GDM1 (cell line): ENCODE results near the gene ARHGAP22.

Experiments used
- DNase-seq: peaks from one replicate; lab custom pipeline; 2025; lab: John Stamatoyannopoulos, UW

Gene ARHGAP22

GRCh38 chr10:48418189-48418788 lies 186.6 kb downstream of the ARHGAP22 start:
- peak; percentile 10 for DNase-seq

- no peak for DNase-seq
Observed at GRCh38 chr10:48417374-48417773, 187.5 kb downstream of the ARHGAP22 start.

GRCh38 chr10:48416584-48417232 lies 188.2 kb downstream of the ARHGAP22 start:
- DNase-seq = no peak

GRCh38 chr10:48414778-48415177 lies 190.1 kb downstream of the ARHGAP22 start:
- DNase-seq = no peak

GRCh38 chr10:48414160-48414559 lies 190.7 kb downstream of the ARHGAP22 start:
- no peak for DNase-seq

GRCh38 chr10:48412933-48413332 lies 191.9 kb downstream of the ARHGAP22 start:
- no peak for DNase-seq

- DNase-seq = no peak
Observed at GRCh38 chr10:48412081-48412480, 192.8 kb downstream of the ARHGAP22 start.

GRCh38 chr10:48411510-48411909 lies 193.4 kb downstream of the ARHGAP22 start:
- no peak for DNase-seq

- no peak for DNase-seq
Observed at GRCh38 chr10:48410503-48410902, 194.4 kb downstream of the ARHGAP22 start.

GRCh38 chr10:48406658-48407057 lies 198.2 kb downstream of the ARHGAP22 start:
- DNase-seq = no peak

- DNase-seq = no peak
Observed at GRCh38 chr10:48406204-48406603, 198.7 kb downstream of the ARHGAP22 start.

GRCh38 chr10:48404646-48405045 lies 200.2 kb downstream of the ARHGAP22 start:
- no peak for DNase-seq

- DNase-seq = no peak
Observed at GRCh38 chr10:48400850-48401220, 204.0 kb downstream of the ARHGAP22 start.

- DNase-seq = no peak
Observed at GRCh38 chr10:48400129-48400849, 204.6 kb downstream of the ARHGAP22 start.

GRCh38 chr10:48399551-48399950 lies 205.3 kb downstream of the ARHGAP22 start:
- no peak for DNase-seq

- DNase-seq = no peak
Observed at GRCh38 chr10:48399056-48399541, 205.8 kb downstream of the ARHGAP22 start.

GRCh38 chr10:48398261-48398660 lies 206.6 kb downstream of the ARHGAP22 start:
- DNase-seq = no peak
